ENCODE data around the gene RADIL.

RADIL gene

DNA sequence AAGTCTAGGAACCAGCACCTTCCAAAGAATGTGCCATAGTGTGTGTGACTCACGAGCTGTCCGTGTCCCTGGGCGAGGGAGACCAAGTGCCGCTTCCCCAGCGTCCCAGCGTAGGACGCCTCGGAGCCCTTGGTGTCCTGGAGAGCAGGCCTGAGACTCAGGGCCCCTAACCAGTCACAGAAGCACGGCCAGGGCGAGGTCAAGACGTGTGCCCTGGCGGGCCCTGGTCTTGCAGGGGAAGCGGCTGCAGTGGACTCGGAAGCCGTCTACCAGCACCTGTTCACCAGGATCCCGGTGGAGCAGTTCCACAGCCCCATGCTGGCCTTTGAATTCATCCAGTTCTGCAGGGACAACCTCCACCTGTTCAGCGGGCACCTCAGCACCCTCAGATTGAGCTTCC lies 97.5 kb downstream of the RADIL start:
- H3K4me3 ChIP-seq (ENCODE audit: low read length in 2 of 2), result no peak overlapping the region
- no peak overlapping the region for H3K9ac ChIP-seq (ENCODE audit: low read depth in 1 of 2, low read length in 2 of 2)
- no peaks in the 10 kb centered on the region for H3K4me1 ChIP-seq (ENCODE audit: control insufficient read depth in 2 of 2, insufficient read depth in 2 of 2, low read length in 2 of 2)
- H3K27ac ChIP-seq (ENCODE audit: low read depth in 2 of 2, low read length in 2 of 2), result no peak overlapping the region
- no peaks in the 10 kb centered on the region for H3K27me3 ChIP-seq (ENCODE audit: control insufficient read depth in 2 of 2, insufficient read depth in 2 of 2, low read length in 2 of 2)
- H3K36me3 ChIP-seq (ENCODE audit: control insufficient read depth in 2 of 2, insufficient read depth in 2 of 2, low read length in 2 of 2), result peaks cover 57 to 70% of the 10 kb centered on the region in 2 donors
- H3K9me3 ChIP-seq (ENCODE audit: control insufficient read depth in 2 of 2, low read length in 2 of 2), result no peaks in the 10 kb centered on the region

DNA sequence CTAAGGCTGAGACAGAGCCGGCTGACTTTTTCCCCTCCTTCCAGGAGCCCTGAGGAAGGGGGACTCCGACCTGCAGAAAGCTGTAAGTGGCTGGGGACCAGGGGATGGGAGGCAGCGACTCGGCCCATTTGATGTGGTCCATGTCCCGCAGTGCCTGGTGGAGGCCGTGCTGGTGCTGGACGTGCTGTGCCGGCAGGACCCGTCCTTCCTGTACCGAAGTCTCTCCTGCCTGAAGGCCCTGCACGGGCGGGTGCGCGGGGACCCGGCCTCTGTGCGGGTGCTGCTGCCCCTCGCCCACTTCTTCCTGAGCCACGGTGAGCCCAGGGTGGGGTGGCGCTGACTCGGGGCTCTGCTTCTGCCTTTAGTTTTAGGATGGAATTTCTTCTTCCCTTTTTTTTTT lies 98.1 kb downstream of the RADIL start:
- H3K9ac ChIP-seq (ENCODE audit: low read depth in 1 of 2, low read length in 2 of 2), result no peak overlapping the region
- H3K36me3 ChIP-seq (ENCODE audit: control insufficient read depth in 2 of 2, insufficient read depth in 2 of 2, low read length in 2 of 2), result peaks cover 57 to 68% of the 10 kb centered on the region in 2 donors
- no peak overlapping the region for H3K4me3 ChIP-seq (ENCODE audit: low read length in 2 of 2)
- H3K4me1 ChIP-seq (ENCODE audit: control insufficient read depth in 2 of 2, insufficient read depth in 2 of 2, low read length in 2 of 2), result no peaks in the 10 kb centered on the region
- no peak overlapping the region for H3K27ac ChIP-seq (ENCODE audit: low read depth in 2 of 2, low read length in 2 of 2)
- no peaks in the 10 kb centered on the region for H3K9me3 ChIP-seq (ENCODE audit: control insufficient read depth in 2 of 2, low read length in 2 of 2)
- no peaks in the 10 kb centered on the region for H3K27me3 ChIP-seq (ENCODE audit: control insufficient read depth in 2 of 2, insufficient read depth in 2 of 2, low read length in 2 of 2)

DNA sequence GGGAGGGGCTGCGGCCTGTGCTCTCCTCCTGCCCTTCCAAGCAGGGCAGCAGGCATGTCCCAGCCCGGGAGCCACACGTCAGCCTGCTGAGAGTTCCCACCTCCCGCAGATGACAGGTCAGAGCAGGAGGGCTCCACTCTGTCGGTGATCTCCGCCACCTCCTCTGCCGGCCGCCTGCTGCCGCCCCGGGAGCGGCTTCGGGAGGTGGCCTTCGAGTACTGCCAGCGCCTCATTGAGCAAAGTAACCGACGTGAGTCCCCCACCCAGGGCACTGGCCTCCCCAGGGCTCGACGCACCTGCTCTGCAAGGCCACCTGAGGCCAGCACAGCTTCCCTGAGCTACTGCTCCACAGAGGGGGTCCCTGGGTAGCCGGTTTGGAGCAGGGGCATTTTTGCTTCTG lies 98.7 kb downstream of the RADIL start:
- no peak overlapping the region for H3K27ac ChIP-seq (ENCODE audit: low read depth in 2 of 2, low read length in 2 of 2)
- H3K4me1 ChIP-seq (ENCODE audit: control insufficient read depth in 2 of 2, insufficient read depth in 2 of 2, low read length in 2 of 2), result no peaks in the 10 kb centered on the region
- H3K9ac ChIP-seq (ENCODE audit: low read depth in 1 of 2, low read length in 2 of 2), result no peak overlapping the region
- peaks cover 57 to 65% of the 10 kb centered on the region in 2 donors for H3K36me3 ChIP-seq (ENCODE audit: control insufficient read depth in 2 of 2, insufficient read depth in 2 of 2, low read length in 2 of 2)
- H3K9me3 ChIP-seq (ENCODE audit: control insufficient read depth in 2 of 2, low read length in 2 of 2), result no peaks in the 10 kb centered on the region
- H3K27me3 ChIP-seq (ENCODE audit: control insufficient read depth in 2 of 2, insufficient read depth in 2 of 2, low read length in 2 of 2), result no peaks in the 10 kb centered on the region
- no peak overlapping the region for H3K4me3 ChIP-seq (ENCODE audit: low read length in 2 of 2)

DNA sequence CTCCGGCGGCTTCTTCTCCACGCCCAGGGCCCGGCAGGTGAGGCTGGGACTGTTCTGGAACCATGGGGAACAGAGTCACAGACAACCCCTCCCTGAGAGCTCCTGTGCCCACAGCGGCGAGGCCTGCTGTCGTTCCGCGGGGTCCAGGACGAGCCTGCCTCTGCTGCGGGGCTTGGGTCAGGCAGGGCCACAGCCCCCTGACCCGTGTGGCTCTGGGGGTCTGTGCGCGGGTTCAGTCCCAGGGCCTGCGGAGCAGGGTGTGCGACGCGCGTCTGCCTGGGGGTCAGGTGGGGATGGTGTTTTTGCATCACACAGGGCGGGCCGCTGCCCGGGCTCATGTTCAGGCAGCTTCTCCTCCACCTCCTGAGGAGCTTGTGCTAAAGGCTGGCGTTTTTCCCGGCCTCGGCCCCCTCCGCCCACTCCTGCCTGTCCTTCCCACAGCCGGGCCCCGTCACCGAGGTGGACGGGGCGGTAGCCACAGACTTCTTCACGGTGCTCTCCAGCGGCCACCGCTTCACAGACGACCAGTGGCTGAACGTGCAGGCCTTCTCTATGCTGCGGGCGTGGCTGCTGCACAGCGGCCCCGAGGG lies 99.7 kb downstream of the RADIL start:
- peaks cover 57 to 61% of the 10 kb centered on the region in 2 donors for H3K36me3 ChIP-seq (ENCODE audit: control insufficient read depth in 2 of 2, insufficient read depth in 2 of 2, low read length in 2 of 2)
- H3K9me3 ChIP-seq (ENCODE audit: control insufficient read depth in 2 of 2, low read length in 2 of 2), result no peaks in the 10 kb centered on the region
- no peaks in the 10 kb centered on the region for H3K27me3 ChIP-seq (ENCODE audit: control insufficient read depth in 2 of 2, insufficient read depth in 2 of 2, low read length in 2 of 2)
- no peak overlapping the region for H3K4me3 ChIP-seq (ENCODE audit: low read length in 2 of 2)
- H3K9ac ChIP-seq (ENCODE audit: low read depth in 1 of 2, low read length in 2 of 2), result no peak overlapping the region
- H3K4me1 ChIP-seq (ENCODE audit: control insufficient read depth in 2 of 2, insufficient read depth in 2 of 2, low read length in 2 of 2), result no peaks in the 10 kb centered on the region
- no peak overlapping the region for H3K27ac ChIP-seq (ENCODE audit: low read depth in 2 of 2, low read length in 2 of 2)

DNA sequence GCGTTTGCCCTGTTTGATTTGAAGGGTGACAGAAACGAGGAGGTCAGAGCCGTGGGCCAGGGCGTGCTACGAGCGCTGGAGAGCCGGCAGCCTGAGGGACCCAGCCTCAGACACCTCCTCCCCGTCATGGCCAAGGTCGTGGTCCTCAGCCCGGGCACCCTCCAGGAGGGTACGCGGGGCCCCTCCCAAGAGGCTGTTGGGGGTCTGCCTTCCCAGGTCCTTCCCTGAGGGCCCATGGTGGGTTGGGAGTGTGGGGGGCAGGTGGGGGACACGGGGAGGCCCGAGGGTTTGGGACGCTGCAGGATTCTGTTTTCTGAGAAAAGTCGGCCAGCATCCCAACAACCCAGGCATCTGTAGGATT lies 100.2 kb downstream of the RADIL start:
- H3K27me3 ChIP-seq (ENCODE audit: control insufficient read depth in 2 of 2, insufficient read depth in 2 of 2, low read length in 2 of 2), result no peaks in the 10 kb centered on the region
- H3K9me3 ChIP-seq (ENCODE audit: control insufficient read depth in 2 of 2, low read length in 2 of 2), result no peaks in the 10 kb centered on the region
- H3K4me3 ChIP-seq (ENCODE audit: low read length in 2 of 2), result no peak overlapping the region
- H3K4me1 ChIP-seq (ENCODE audit: control insufficient read depth in 2 of 2, insufficient read depth in 2 of 2, low read length in 2 of 2), result no peaks in the 10 kb centered on the region
- no peak overlapping the region for H3K9ac ChIP-seq (ENCODE audit: low read depth in 1 of 2, low read length in 2 of 2)
- peaks cover 52 to 56% of the 10 kb centered on the region in 2 donors for H3K36me3 ChIP-seq (ENCODE audit: control insufficient read depth in 2 of 2, insufficient read depth in 2 of 2, low read length in 2 of 2)
- no peak overlapping the region for H3K27ac ChIP-seq (ENCODE audit: low read depth in 2 of 2, low read length in 2 of 2)

DNA sequence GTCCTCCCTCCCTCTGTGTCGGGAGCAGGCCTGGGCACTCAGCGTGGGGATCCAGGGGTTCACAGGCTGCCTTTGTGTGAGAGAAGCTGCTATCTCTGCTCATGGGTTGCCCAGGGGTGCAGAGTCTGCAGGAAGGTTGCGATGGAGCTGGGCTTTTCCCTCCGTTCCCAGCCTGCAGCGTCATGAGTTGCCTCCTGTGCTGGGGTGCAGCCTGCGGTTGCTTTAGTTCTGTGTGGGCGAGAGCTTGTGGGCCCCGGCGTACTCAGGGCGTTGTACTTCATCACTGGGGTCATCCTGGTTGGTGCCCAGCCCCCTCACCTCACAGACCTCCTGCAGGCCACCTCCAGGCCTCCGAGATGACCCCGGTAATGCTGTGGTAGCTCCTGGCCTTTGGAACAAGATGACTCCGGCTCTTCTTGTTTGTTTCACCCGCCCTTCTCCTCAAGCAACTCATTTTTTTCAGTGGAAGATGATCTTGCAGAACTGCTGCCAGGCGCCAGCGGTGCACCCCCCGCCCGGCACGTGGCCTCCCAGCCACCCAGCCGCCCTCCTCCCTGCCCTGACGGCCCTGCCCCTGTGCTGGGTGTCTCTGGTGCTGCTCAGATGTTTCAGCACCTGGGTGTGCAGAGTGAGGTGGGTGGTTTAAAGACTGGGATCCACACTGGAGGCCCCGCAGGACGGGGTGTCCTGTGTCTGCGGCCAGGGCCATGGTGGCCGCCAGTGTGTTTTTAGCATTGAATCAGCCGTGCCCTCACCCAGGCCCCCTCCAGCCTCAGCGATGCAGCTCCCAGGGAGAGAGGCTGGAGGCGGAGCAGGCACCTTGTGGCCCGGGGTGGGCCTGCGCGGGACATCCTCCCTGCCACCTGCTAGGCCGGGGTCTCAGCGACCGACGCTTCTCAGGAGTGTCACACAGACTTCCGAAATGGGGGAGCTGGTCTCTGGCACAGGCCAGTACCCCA lies 100.9 kb downstream of the RADIL start:
- Histone ChIP-seq H3K9ac (ENCODE audit: low read depth in 1 of 2, low read length in 2 of 2) (no peak overlapping the region), H3K36me3 (ENCODE audit: control insufficient read depth in 2 of 2, insufficient read depth in 2 of 2, low read length in 2 of 2) (peaks cover 48 to 51% of the 10 kb centered on the region in 2 donors), H3K27ac (ENCODE audit: low read depth in 2 of 2, low read length in 2 of 2) (no peak overlapping the region), H3K27me3 (ENCODE audit: control insufficient read depth in 2 of 2, insufficient read depth in 2 of 2, low read length in 2 of 2) (no peaks in the 10 kb centered on the region), H3K9me3 (ENCODE audit: control insufficient read depth in 2 of 2, low read length in 2 of 2) (no peaks in the 10 kb centered on the region), H3K4me1 (ENCODE audit: control insufficient read depth in 2 of 2, insufficient read depth in 2 of 2, low read length in 2 of 2) (no peaks in the 10 kb centered on the region), H3K4me3 (ENCODE audit: low read length in 2 of 2) (no peak overlapping the region)

DNA sequence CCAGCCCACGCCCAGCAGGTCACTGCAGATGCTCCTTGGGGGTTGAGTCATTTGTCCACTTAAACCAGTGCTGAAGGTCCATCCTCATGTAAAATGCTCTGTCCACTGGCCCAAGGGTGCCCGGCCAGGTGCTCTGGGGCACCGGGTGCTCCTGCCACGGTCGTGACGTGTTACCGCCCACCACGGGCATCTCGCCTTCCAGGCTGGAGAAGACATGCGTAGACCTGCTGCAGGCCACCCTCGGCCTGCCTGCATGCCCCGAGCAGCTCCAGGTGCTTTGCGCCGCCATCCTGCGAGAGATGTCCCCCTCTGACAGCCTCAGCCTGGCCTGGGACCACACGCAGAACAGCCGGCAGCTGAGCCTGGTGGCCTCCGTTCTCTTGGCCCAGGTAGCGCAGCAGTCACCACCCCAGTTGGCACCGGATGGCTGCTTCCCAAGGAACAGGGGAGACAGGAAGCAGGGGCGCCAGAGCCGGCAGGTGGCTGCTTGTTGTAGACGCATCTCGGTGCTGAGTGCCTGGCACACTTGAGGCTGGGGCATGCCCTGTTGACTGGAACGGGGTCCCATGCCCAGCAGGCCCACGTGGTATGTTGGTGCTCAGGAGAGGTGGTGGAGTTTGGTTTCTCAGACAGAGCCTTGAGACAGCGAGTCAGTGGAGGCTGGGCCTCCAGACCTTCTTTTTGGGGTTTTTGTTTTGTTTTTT lies 102.0 kb downstream of the RADIL start:
- H3K27me3 ChIP-seq (ENCODE audit: control insufficient read depth in 2 of 2, insufficient read depth in 2 of 2, low read length in 2 of 2), result no peaks in the 10 kb centered on the region
- H3K9me3 ChIP-seq (ENCODE audit: control insufficient read depth in 2 of 2, low read length in 2 of 2), result no peaks in the 10 kb centered on the region
- no peak overlapping the region for H3K27ac ChIP-seq (ENCODE audit: low read depth in 2 of 2, low read length in 2 of 2)
- H3K4me1 ChIP-seq (ENCODE audit: control insufficient read depth in 2 of 2, insufficient read depth in 2 of 2, low read length in 2 of 2), result peaks cover 5% of the 10 kb centered on the region in 2 donors
- H3K9ac ChIP-seq (ENCODE audit: low read depth in 1 of 2, low read length in 2 of 2), result no peak overlapping the region
- no peak overlapping the region for H3K4me3 ChIP-seq (ENCODE audit: low read length in 2 of 2)
- H3K36me3 ChIP-seq (ENCODE audit: control insufficient read depth in 2 of 2, insufficient read depth in 2 of 2, low read length in 2 of 2), result peaks cover 46% of the 10 kb centered on the region in 2 donors

DNA sequence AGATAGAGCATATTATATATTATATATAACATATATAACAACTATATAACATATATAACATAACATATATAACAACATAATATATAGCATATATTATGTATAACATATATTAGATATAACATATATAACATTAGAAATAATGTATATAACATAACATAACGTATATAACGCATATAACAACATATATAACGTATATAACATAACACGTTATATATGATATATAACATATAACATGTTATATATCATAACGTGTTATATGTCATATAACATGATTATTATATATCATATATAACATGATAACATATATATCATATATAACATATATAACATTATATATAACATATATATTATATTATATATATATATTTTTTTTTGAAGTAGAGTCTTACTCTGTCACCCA lies 104.4 kb downstream of the RADIL start:
- H3K4me3 ChIP-seq (ENCODE audit: low read length in 2 of 2), result no peak overlapping the region
- no peaks in the 10 kb centered on the region for H3K27me3 ChIP-seq (ENCODE audit: control insufficient read depth in 2 of 2, insufficient read depth in 2 of 2, low read length in 2 of 2)
- peaks cover 8 to 15% of the 10 kb centered on the region in 2 donors for H3K4me1 ChIP-seq (ENCODE audit: control insufficient read depth in 2 of 2, insufficient read depth in 2 of 2, low read length in 2 of 2)
- no peak overlapping the region for H3K9ac ChIP-seq (ENCODE audit: low read depth in 1 of 2, low read length in 2 of 2)
- peaks cover 26 to 33% of the 10 kb centered on the region in 2 donors for H3K36me3 ChIP-seq (ENCODE audit: control insufficient read depth in 2 of 2, insufficient read depth in 2 of 2, low read length in 2 of 2)
- no peak overlapping the region for H3K27ac ChIP-seq (ENCODE audit: low read depth in 2 of 2, low read length in 2 of 2)
- H3K9me3 ChIP-seq (ENCODE audit: control insufficient read depth in 2 of 2, low read length in 2 of 2), result no peaks in the 10 kb centered on the region

DNA sequence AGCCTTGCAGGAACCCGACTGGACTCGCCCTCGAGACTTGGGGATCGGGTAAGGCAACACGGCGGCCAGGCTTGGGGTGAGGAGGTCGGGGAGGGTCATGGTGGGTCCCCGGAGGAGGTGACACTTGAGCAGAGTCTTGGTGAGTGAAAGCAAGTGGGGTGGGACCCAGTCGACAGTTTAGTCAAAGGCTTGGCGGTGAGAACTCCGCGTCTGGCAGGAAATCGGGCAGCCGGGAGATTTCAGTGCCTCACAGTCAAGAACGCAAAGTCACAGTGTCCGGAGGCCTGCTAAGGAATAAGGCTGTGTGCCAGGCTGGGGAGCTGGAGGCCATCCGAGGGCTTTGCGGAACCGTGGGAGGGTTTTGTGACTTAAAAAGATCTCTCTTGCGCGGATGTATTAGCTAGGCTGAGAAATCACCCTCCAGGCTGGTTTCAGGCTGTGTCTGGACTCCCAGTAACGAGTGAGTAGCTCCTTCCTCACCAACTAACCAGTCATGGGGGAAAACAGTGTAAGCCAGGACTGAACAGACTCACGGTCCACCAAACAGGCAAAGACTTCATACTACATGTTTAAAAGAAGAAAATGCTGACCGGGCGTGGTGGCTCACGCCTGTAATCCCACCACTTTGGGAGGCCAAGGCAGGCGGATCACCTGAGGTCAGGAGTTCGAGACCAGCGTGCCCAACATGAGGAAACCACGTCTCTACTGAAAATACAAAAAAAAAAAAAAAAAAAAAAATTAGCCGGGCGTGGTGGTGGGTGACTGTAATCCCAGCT lies 107.5 kb downstream of the RADIL start:
- H3K27ac ChIP-seq (ENCODE audit: low read depth in 2 of 2, low read length in 2 of 2), result peak overlapping the region; percentile 92 to 95
- H3K27me3 ChIP-seq (ENCODE audit: control insufficient read depth in 2 of 2, insufficient read depth in 2 of 2, low read length in 2 of 2), result no peaks in the 10 kb centered on the region
- H3K9ac ChIP-seq (ENCODE audit: low read depth in 1 of 2, low read length in 2 of 2), result peak overlapping the region; percentile 93 to 95
- peaks cover under 1 to 8% of the 10 kb centered on the region in 2 donors for H3K36me3 ChIP-seq (ENCODE audit: control insufficient read depth in 2 of 2, insufficient read depth in 2 of 2, low read length in 2 of 2)
- H3K4me1 ChIP-seq (ENCODE audit: control insufficient read depth in 2 of 2, insufficient read depth in 2 of 2, low read length in 2 of 2), result peaks cover 8 to 16% of the 10 kb centered on the region in 2 donors
- H3K4me3 ChIP-seq (ENCODE audit: low read length in 2 of 2), result peak overlapping the region; percentile 97 to 98
- H3K9me3 ChIP-seq (ENCODE audit: control insufficient read depth in 2 of 2, low read length in 2 of 2), result no peaks in the 10 kb centered on the region

Measured in mucosa of rectum (tissue), 2 donors.